Measurements from ENCODE around the gene VAC14.

VAC14 gene

GRCh38 chr16:70725024-70725911, 75.7 kb downstream of the VAC14 start:
- DNase-seq (ENCODE audit: low read depth): no peak

DNA sequence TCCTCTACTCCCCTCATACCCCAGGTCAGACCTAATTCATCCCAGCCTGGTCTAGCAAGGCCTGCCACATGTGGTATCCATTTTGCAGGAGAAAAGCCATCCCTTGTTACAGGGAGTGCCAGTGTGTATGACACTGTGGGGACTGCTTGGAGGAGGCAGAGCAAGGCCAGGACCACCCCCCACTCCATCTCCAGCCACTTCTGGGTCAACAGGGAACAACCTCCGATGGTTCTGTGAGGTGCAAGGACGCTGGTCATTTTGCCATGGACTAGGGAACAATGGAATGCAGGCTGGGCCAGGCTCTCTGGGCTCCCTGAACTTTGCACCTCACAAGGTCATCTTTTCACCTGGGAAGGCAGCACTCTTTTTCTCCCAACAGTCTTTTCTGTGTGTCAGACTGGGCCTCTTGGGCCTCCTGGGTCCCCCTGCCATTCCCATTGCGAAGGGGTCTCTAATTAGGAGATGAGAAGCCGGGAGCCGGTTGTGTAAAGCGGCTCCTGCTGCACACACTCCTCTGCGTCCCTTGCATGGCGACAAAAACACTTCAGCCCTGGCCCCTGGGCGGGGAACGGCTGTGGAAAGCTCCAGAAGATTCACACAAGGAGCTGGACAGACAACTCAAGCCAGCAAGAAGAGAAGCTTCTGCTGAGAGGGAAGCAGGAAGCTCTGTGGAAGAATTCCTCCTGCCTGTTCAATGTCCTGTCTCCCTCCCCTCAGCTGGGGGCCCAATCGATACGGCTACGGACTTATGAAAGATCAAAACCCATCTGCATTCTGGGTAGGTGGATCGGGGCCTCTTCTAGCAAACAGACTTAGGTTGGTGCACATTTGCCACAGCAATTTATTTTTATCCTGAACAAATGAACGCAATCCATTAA, 76.6 kb downstream of the VAC14 start:
- DNase-seq (ENCODE audit: low read depth): no peak

DNA sequence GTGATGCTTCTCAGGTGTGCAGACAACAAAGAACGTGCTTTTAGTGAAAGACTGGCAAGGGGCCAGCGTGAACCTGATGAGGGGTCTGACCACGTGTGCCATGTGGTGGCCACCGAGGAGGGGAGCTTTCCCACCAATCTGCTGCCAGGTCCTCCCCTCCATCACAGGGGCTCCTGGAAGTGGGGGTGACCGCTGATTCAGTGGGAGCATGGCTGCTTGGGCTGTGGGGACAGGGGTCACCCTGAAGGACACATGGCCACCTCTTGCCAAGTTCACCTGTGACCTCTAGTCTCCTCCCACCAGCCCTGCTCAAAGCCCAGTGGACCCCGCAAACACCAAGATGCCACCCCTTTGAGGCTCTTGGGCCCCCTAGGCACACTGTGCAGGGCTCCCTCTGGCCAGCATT, 77.2 kb downstream of the VAC14 start:
- DNase-seq (ENCODE audit: low read depth): no peak

GRCh38 chr16:70721202-70721963, 79.6 kb downstream of the VAC14 start:
- DNase-seq (ENCODE audit: low read depth): no peak

DNA sequence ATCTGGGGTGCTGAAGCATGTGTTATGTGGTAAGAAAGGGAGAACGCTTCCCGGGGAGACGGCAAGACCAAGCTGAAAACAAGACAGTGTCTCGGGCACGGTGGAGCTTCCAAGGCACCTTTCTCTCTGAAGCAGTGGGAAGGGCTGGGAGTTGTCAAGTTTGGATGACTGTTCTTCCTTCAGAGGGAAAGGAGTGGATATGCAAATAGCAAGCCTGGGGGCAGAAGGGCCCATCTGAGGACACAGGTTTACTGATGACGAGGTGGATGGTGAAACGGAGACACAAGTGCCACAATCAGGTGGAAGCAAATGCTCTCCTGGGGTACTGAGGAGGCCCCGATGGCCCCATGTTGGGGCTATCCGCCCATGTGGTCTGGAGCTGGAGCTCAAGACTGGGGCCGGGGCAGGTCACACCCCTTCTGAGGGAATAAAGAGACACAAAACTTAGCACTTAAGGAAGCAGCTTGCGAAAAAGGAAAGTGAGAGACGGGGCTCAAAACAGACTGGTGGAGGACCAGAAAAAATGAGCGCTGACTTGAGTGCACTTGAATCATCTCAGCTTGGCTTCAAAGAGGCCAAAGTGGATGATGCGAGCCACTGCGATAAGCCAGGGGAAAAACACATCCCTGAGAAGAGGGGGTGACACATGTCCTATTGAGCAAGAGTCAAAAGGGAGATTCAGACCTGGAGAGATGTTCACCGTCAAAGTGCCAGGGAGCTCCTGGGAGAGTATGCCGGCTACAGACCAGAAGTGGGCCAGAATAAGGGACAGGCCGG, 80.3 kb downstream of the VAC14 start:
- DNase-seq (ENCODE audit: low read depth): no peak

- no peak for DNase-seq (ENCODE audit: low read depth)
Measured at GRCh38 chr16:70717065-70717464, 83.9 kb downstream of the VAC14 start.

DNA sequence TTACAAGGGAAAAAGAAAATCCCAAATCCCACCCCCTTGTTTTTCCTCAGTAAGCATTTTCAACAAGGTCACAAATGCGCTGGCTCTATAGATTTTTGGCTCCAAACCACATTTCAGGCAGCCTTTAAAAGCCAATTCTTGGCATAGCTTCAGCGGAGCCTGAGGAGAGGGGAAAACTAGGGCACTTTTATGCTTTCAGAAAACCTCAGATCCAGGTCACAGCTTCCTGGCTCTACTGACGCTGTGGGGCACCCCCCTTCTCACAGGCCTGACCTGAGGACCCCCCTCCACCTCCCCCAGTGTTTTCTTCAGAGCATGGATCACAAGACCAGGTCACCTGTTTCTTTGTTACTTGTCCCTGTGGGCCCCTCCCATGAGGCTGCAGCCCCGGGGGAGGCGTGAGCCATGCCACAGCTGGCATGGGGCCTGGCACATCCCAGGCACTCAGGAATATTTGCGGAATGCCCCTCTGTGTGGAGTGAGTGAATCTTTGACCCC, 85.0 kb downstream of the VAC14 start:
- DNase-seq (ENCODE audit: low read depth): no peak

DNA sequence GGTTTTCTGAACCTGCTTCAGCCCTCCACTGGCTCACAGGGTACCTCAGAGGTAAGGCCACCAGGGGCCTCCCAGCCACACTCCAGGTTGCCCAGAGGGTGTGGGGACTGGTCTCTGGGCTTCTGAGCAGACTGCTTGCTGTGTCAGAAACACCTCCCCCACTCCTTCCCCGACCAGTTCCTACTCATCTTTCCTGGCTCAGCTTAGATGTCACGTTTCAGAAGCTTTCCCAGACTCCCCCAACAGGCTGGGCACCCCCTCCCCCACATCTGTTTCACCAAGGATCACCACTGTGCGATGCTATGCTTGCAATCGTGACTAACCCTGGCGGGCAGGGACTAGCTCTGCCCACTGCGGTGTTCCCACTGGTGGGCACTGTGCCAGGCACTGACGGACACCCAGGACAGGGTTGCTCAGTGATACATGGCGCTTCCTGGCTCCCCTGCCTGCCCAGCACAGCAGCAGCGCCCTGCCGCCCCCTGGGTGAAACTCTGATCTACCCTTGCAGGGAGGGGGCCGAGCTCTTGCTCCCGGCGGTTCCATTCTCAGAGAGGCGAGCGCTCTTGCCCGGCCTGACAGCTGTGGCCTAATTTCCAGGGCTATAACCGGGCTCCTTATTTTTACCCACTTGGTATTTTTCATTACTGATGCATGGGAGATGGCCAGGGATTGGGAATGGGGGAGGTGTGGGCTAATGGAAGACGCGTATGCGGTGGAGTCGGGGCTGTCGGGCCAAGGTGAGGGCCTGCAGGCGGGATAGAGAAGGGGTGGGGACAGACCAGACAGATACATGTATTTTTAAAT, 85.7 kb downstream of the VAC14 start:
- DNase-seq (ENCODE audit: low read depth): no peak

- no peak for DNase-seq (ENCODE audit: low read depth)
Measured at GRCh38 chr16:70714581-70715054, 86.3 kb downstream of the VAC14 start.

DNA sequence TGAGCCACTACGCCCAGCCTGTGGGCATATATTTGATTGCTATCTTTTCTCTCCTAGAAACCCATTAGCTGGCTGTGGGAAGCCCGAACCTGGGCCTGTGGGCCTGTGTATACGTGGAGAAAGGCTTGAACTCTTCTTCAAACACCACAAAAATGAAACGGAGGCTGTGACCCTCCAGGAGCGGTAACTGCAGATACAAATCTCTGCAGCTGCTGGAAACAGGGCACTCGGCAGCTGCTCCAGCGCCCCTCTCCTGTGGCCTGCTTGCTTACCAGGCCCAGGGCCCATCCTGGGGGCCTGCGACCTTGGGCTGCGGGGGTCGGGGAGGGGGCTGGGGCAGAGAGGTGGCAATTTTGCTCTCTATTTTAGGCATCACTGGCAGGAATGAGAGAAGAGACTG, 87.1 kb downstream of the VAC14 start:
- no peak for DNase-seq (ENCODE audit: low read depth)

DNA sequence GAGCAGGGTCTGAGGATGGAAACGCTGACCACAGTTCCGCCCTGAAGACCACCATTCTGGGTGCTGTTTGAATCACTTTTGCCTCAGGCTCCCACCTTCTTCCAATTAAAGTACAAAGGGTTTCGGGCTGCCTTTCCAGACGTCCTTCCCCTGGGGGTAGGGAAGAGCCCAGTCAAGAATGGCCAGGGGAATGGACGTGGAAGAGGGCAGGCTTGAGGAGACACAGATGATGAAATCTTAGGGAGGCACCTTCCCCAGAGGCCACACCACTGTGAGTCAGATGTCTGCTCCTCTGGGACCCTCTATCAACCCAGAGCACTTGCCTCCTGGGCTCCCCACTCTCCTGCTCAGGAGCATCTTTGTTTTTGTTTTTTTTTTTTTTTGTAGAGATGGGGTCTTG, 87.6 kb downstream of the VAC14 start:
- DNase-seq (ENCODE audit: low read depth): no peak

DNA sequence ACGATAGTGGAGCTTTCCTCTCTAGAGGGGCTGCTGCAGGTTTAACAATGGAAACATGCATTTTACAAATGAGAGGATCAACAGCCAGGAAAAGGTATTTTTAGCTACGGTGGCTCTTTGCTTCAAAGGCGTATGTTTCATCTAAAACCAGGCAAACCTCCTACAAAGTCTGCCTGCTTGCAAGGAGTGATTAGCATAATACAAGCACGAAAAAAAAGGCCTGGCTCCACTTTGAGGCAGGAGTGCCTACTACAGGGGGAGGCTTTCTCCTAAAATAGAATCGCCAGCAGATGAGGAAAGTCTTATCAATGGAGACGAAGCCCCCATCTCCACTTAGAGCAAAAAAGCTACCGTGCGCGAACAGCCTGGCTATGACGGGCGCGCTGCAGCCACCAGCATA, 88.0 kb downstream of the VAC14 start:
- DNase-seq (ENCODE audit: low read depth): no peak

- DNase-seq (ENCODE audit: low read depth): no peak
Measured at GRCh38 chr16:70712359-70712758, 88.6 kb downstream of the VAC14 start.

DNA sequence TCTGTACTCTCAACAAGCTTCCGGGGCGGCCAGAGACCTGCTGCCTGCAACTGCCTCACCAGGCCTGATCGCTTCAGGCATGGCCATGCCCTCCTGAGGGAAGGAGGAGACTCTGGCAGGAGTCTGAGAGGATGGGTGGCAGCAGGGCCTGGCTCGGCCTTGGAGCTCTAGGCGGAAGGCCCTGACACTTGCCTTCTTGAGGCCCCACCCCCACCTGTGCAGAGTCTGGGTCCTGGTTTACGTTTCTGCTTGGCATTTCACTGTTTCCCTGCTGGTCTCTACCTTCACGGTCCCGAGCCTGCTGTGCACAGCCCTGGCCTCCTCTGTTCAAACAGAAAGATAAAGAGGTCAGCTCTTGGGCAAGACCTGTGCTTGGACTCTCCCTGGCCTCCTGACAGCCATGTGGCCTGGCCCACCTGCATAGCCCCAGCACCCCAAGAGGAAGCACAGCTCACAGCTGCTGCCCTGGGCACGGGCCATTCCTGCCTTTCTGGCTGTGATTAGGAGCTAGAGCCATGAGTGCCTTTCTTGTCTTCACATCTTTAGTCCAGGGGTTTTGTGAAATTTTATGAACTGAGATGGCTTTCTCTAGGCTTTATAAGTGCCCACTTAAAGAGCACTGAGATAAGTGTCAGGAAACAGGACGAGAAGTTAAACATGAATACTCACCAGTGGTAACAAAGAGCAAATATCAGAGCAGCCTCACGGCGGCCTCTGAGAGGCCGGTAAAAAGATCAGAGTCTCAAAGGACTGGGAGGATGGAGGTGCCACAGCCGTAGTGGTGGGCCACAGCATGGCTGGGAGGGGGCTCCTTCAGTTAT, 89.5 kb downstream of the VAC14 start:
- DNase-seq (ENCODE audit: low read depth): no peak

GRCh38 chr16:70710422-70711210, 90.3 kb downstream of the VAC14 start:
- DNase-seq (ENCODE audit: low read depth): no peak

- no peak for DNase-seq (ENCODE audit: low read depth)
Measured at GRCh38 chr16:70709942-70710341, 91.0 kb downstream of the VAC14 start.

DNA sequence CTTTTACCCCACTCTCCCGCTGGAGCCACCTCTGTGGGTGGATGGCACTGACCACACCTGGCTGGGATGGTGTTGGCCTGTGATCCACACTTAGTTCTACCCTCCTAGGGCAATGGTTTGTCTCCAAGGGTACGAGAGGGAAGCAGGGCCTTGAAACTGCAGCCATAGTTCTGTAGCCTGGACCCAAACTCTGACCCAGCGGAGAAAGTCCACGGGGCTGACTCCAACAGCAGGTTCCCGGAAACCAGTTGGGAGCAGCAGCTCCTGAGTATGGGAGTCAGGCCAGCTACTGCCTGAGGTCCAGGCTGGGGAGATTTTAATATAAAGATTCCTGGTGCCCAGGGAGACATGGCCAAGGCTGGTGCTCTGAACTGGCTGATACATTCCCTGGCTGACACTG, 91.5 kb downstream of the VAC14 start:
- no peak for DNase-seq (ENCODE audit: low read depth)

GRCh38 chr16:70708366-70709246, 92.4 kb downstream of the VAC14 start:
- DNase-seq (ENCODE audit: low read depth): no peak
